ENCODE results near the gene CHRM2. TPM values are rescaled to one million over a fixed set of nuclear protein-coding genes. Genes with fewer than 3 reads are reported as not detected.

CHRM2 gene
- total and polyA plus RNA-seq, 2 of the 8 experiments (the other 6 are each of a cell fraction or from before 2014, with no cell fraction given), result 0.17 to 0.32 TPM

DNA sequence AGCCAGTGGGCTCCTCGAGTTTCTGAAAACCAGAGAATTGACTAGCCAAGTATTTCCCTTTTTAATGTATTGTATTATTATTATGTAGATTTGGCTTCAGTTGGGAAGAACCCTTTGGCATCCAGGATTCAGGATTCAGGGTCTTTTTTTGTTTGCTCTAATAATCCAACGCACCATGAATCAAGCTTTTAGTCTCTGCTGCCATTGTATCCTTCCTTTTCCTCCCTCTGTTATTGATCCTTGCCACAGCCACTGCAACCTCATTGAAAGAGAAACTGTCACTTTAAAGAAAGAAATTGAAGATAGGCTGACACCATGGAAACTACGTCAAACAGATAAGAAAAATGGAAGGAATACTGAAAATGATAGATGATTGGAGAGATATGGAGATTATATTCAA lies 150.0 kb downstream of the CHRM2 start (continued):
- TF ChIP-seq RXRA (IDR thresholded peaks at IDR 0.05; ENCODE audit: insufficient read depth, low read depth, low read length) (no peak), CBX8 (IDR thresholded peaks at IDR 0.05; ENCODE audit: borderline replicate concordance, low read depth, low read length) (no peak)

Measured in H1 (cell line).